ENCODE data around the gene UBE3C.

The UBE3C gene

GRCh38 chr7:157117796-157118195 lies 20.9 kb upstream of the UBE3C start:
- H3K36me3 ChIP-seq = no peaks in the 10 kb centered on the region
- intact Hi-C loops (cut with DNase I; ENCODE audit: low total_unique reads) = no loop called here
- DNase-seq = no peak
- no peak overlapping the region for H3K4me3 ChIP-seq
- no peaks in the 10 kb centered on the region for H3K27me3 ChIP-seq
- TF ChIP-seq, protein P1, sequence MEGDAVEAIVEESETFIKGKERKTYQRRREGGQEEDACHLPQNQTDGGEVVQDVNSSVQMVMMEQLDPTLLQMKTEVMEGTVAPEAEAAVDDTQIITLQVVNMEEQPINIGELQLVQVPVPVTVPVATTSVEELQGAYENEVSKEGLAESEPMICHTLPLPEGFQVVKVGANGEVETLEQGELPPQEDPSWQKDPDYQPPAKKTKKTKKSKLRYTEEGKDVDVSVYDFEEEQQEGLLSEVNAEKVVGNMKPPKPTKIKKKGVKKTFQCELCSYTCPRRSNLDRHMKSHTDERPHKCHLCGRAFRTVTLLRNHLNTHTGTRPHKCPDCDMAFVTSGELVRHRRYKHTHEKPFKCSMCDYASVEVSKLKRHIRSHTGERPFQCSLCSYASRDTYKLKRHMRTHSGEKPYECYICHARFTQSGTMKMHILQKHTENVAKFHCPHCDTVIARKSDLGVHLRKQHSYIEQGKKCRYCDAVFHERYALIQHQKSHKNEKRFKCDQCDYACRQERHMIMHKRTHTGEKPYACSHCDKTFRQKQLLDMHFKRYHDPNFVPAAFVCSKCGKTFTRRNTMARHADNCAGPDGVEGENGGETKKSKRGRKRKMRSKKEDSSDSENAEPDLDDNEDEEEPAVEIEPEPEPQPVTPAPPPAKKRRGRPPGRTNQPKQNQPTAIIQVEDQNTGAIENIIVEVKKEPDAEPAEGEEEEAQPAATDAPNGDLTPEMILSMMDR (IDR thresholded peaks at IDR 0.05) = no peak
- no peaks in the 10 kb centered on the region for H3K4me1 ChIP-seq
- no peak overlapping the region for H3K27ac ChIP-seq
- peaks cover 0 to 8% (median 0%) of the 10 kb centered on the region in 3 donors for H3K9me3 ChIP-seq

GRCh38 chr7:157120181-157120580 lies 18.5 kb upstream of the UBE3C start:
- Histone ChIP-seq H3K9me3 (peaks cover 0 to 8% (median 0%) of the 10 kb centered on the region in 3 donors), H3K36me3 (no peaks in the 10 kb centered on the region), H3K4me1 (no peaks in the 10 kb centered on the region), H3K27ac (no peak overlapping the region), H3K27me3 (no peaks in the 10 kb centered on the region), H3K4me3 (no peak overlapping the region)
- DNase-seq = peak in 1 of 2 donors; percentile 24
- TF ChIP-seq, protein P1 (IDR thresholded peaks at IDR 0.05) = no peak
- intact Hi-C loops (cut with DNase I; ENCODE audit: low total_unique reads) = no loop called here

- H3K4me3 ChIP-seq = no peak overlapping the region
- no peaks in the 10 kb centered on the region for H3K27me3 ChIP-seq
- H3K27ac ChIP-seq = no peak overlapping the region
- peaks cover 0 to 8% (median 0%) of the 10 kb centered on the region in 3 donors for H3K9me3 ChIP-seq
- TF ChIP-seq, protein P1 (IDR thresholded peaks at IDR 0.05) = no peak
- intact Hi-C loops (cut with DNase I; ENCODE audit: low total_unique reads) = no loop called here
- DNase-seq = no peak
- H3K36me3 ChIP-seq = no peaks in the 10 kb centered on the region
- H3K4me1 ChIP-seq = no peaks in the 10 kb centered on the region
Observed at GRCh38 chr7:157121184-157121715, 17.5 kb upstream of the UBE3C start.

DNA sequence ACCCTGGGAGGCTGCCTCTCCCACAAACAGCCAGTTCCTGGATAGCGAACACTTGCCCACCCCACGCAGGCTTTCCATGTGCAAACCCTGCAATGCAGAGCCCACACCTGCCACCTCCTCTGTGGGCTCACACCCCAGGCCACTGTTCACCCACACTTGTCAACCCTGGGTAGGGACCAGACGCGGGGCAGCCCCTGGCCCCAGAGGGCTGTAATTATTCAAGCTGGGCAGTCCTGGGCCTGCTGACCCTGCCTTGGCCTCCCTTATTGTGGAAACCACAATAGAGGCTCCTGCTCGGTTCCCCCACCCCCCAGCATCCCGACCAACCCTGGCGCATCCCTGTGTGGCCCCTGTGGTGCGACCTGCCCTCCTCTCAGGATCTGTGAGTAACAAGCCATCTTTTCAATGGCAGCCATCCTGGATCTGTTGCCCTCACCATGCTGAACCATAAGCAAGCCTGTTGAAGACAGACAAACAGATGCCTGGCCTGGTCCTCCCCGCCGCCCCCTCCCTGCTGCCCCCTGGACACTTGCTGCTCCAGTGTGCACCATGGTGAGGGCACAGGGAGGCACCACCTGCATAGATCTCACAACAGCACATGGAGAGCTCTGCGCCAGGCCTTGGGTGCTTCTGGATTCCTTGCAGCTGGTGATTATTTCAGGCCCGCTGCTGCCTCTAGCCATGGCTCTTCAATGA lies 15.8 kb upstream of the UBE3C start:
- Histone ChIP-seq H3K4me3 (no peak overlapping the region), H3K9me3 (peaks cover 0 to 2% (median 0%) of the 10 kb centered on the region in 3 donors), H3K4me1 (no peaks in the 10 kb centered on the region), H3K36me3 (no peaks in the 10 kb centered on the region), H3K27me3 (no peaks in the 10 kb centered on the region), H3K27ac (no peak overlapping the region)
- intact Hi-C loops (cut with DNase I; ENCODE audit: low total_unique reads) = no loop called here
- TF ChIP-seq, protein P1 (IDR thresholded peaks at IDR 0.05) = no peak
- no peak for DNase-seq

DNA sequence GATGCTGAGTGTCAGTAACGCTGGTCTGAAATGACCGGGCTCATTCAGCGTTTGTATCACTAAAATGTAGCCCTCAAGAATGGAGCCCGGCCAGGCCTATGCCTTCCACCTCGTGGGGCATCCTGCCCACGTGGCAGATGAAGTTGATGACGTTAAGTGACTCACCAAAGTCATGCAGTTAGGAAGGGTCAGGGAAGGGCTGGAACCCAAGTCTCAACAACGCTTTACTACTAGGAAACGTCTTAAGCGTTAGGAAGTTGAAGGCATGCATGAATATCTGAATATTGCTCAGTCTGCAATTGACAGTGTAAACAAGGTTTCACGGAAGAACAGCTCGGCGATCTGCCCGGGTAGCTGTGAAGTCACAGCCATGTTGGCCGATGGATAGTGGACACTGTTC lies 14.0 kb upstream of the UBE3C start:
- intact Hi-C loops (cut with DNase I; ENCODE audit: low total_unique reads) = no loop called here
- no peaks in the 10 kb centered on the region for H3K4me1 ChIP-seq
- H3K27ac ChIP-seq = no peak overlapping the region
- TF ChIP-seq, protein P1 (IDR thresholded peaks at IDR 0.05) = no peak
- H3K9me3 ChIP-seq = no peaks in the 10 kb centered on the region
- no peak overlapping the region for H3K4me3 ChIP-seq
- DNase-seq = no peak
- H3K27me3 ChIP-seq = peaks cover 0 to 9% of the 10 kb centered on the region in 2 donors
- H3K36me3 ChIP-seq = no peaks in the 10 kb centered on the region
